ENCODE results near the gene ARID4B. TPM values are rescaled to one million over a fixed set of nuclear protein-coding genes. Genes with fewer than 3 reads are reported as not detected.

The ARID4B gene
- polyA plus RNA-seq, 2 of the 4 experiments (the other 2 are of a cell fraction): 14.9 to 16.0 TPM

- no peak for FAIRE-seq
- 85% methylated on average over 8 of the region's 8 CpGs for WGBS (ENCODE audit: missing lambda C conversion rate)
These were observed 11.8 kb upstream of the ARID4B start for GRCh38 chr1:235339746-235340145.

GRCh38 chr1:235336903-235337302 is 8.9 kb upstream of the ARID4B start:
- WGBS (ENCODE audit: missing lambda C conversion rate): 91% methylated on average over 4 of the region's 4 CpGs
- ChIA-PET POLR2A (interaction anchor here (1.1 kb wide), 1 partner anchor 8 kb away, joined by 3 read pairs; the partner anchor contains the start of gene GGPS1), CTCF (no interaction called here)
- H3K4me3 ChIP-seq: no peak overlapping the region
- DNase-seq (ENCODE audit: low read depth in 1 of 2, low spot score in 1 of 2): no peak
- H3K4me1 ChIP-seq: peaks cover 8% of the 10 kb centered on the region; the same call in 2 of the 3 replicates
- no peak for FAIRE-seq
- no peak overlapping the region for H3K4me2 ChIP-seq
- H3K9me3 ChIP-seq: no peaks in the 10 kb centered on the region
- no peak overlapping the region for H3K27ac ChIP-seq
- no peak for ATAC-seq
- no peak for TF ChIP-seq ZNF302 (CRISPR knock-in tag; IDR thresholded peaks at IDR 0.05)
- TF ChIP-seq PHF8 (IDR thresholded peaks at IDR 0.05; ENCODE audit: borderline replicate concordance, low read depth): no peak
- no peak for TF ChIP-seq TP53 (CRISPR knock-in tag; IDR thresholded peaks at IDR 0.05)
- no peak for TF ChIP-seq USF2 (IDR thresholded peaks at IDR 0.05)
- no peak for TF ChIP-seq POLR2A (IDR thresholded peaks at IDR 0.05; ENCODE audit: low read length)
- no peak for TF ChIP-seq SMC3 (IDR thresholded peaks at IDR 0.05)
- TF ChIP-seq CHD2 (IDR thresholded peaks at IDR 0.05; ENCODE audit: low read length, partially characterized antibody): no peak
- TF ChIP-seq HMGXB4 (CRISPR knock-in tag; IDR thresholded peaks at IDR 0.05; ENCODE audit: borderline replicate concordance): no peak
- no peak for TF ChIP-seq EP300 (IDR thresholded peaks at IDR 0.05)
- no peak for TF ChIP-seq RAD21 (conservative IDR thresholded peaks at IDR 0.05 in 1 of 2, IDR thresholded peaks at IDR 0.05 in 1 of 2)
- no peak for TF ChIP-seq ZSCAN20 (CRISPR knock-in tag; IDR thresholded peaks at IDR 0.05)
- TF ChIP-seq MYC (IDR thresholded peaks at IDR 0.05; ENCODE audit: borderline replicate concordance, low read length): no peak
- no peak for TF ChIP-seq NR3C1 (IDR thresholded peaks at IDR 0.05)
- no peak for TF ChIP-seq MAFK (IDR thresholded peaks at IDR 0.05; ENCODE audit: partially characterized antibody)
- TF ChIP-seq ZFP36 (IDR thresholded peaks at IDR 0.05; ENCODE audit: borderline replicate concordance, partially characterized antibody): no peak
- no peak for TF ChIP-seq RARB (CRISPR knock-in tag; IDR thresholded peaks at IDR 0.05)
- no peak for TF ChIP-seq HES2 (IDR thresholded peaks at IDR 0.05)
- no peak for TF ChIP-seq CTCF (IDR thresholded peaks at IDR 0.05)
- TF ChIP-seq CBX2 (IDR thresholded peaks at IDR 0.05; ENCODE audit: borderline replicate concordance, low read depth): no peak

More at GRCh38 chr1:235339746-235340145, 11.8 kb upstream of the ARID4B start:
- no peaks in the 10 kb centered on the region for H3K4me1 ChIP-seq
- CTCF ChIA-PET: interaction anchor here (0.7 to 2.3 kb wide), 3 partner anchors 10 to 77 kb away, joined by 3 to 5 read pairs (median 5); no protein-coding TSS in a partner anchor
- DNase-seq (ENCODE audit: low read depth in 1 of 2, low spot score in 1 of 2): no peak
- no peak overlapping the region for H3K27ac ChIP-seq
- no peak overlapping the region for H3K4me3 ChIP-seq
- no peak overlapping the region for H3K4me2 ChIP-seq
- H3K9me3 ChIP-seq: no peaks in the 10 kb centered on the region
- TF ChIP-seq ZNF302 (CRISPR knock-in tag; IDR thresholded peaks at IDR 0.05): no peak
- no peak for TF ChIP-seq FOSL2 (IDR thresholded peaks at IDR 0.05)
- no peak for TF ChIP-seq FOSL2 (CRISPR knock-in tag; IDR thresholded peaks at IDR 0.05)
- no peak for TF ChIP-seq ZSCAN20 (CRISPR knock-in tag; IDR thresholded peaks at IDR 0.05)
- TF ChIP-seq CHD2 (IDR thresholded peaks at IDR 0.05; ENCODE audit: low read length, partially characterized antibody): no peak
- TF ChIP-seq MAX (IDR thresholded peaks at IDR 0.05): no peak
- no peak for TF ChIP-seq HEYL (CRISPR knock-in tag; IDR thresholded peaks at IDR 0.05)
- ATAC-seq: no peak
- POLR2A ChIA-PET: interaction anchor here (1.2 kb wide), 1 partner anchor 12 kb away, joined by 4 read pairs; the partner anchor contains the start of genes ARID4B and GGPS1
